GM12878 (cell line): Measurements from ENCODE around the gene MTRFR. TPM values are rescaled to one million over a fixed set of nuclear protein-coding genes. Genes with fewer than 3 reads are reported as not detected.
A peak's percentile ranks its signal among the peaks of the same experiment; 100 is the strongest.

Experiments used
- BACH1 ChIP-seq: fragments of 450-650 bp; IDR thresholded peaks from 2 replicates; pipeline ENCODE4 v1.6.1; 2017; ENCODE audit warnings: mild to moderate bottlenecking, borderline replicate concordance
- HDAC6 ChIP-seq: fragments of 200-600 bp; sonication (generic); IDR thresholded peaks from one replicate; pipeline ENCODE4 v1.8.0; 2017; ENCODE audit warnings: antibody characterized with exemption; ENCODE audit not compliant: unreplicated experiment
- MAX ChIP-seq: IDR thresholded peaks from 2 replicates; pipeline ENCODE4 v1.6.1; 2012; ENCODE audit warnings: low read depth, low read length, improper control_type of control experiment
- MTA3 ChIP-seq: IDR thresholded peaks from 2 replicates; pipeline ENCODE4 v1.6.1; 2012; ENCODE audit warnings: low read length, inconsistent platforms, borderline replicate concordance
- RUNX3 ChIP-seq: IDR thresholded peaks from 2 replicates; pipeline ENCODE4 v1.6.1; 2012; ENCODE audit warnings: low read length, inconsistent platforms
- SMAD1 ChIP-seq: fragments of 450-650 bp; IDR thresholded peaks from 2 replicates; pipeline ENCODE4 v1.6.1; 2018; ENCODE audit warnings: mild to moderate bottlenecking, low read depth; ENCODE audit not compliant: partially characterized antibody
- SREBF1 ChIP-seq: IDR thresholded peaks from 2 replicates; pipeline ENCODE4 v1.6.1; 2012; ENCODE audit warnings: mild to moderate bottlenecking, low read length
- USF1 ChIP-seq: IDR thresholded peaks from 2 replicates; pipeline ENCODE4 v1.6.1; 2011; ENCODE audit warnings: borderline replicate concordance, low read depth, mild to moderate bottlenecking, moderate library complexity, mixed read lengths, low read length; ENCODE audit not compliant: insufficient read depth; ENCODE audit errors: extremely low read length
- ZBTB33 ChIP-seq: fragments of 450-650 bp; IDR thresholded peaks from 2 replicates; pipeline ENCODE4 v1.6.1; 2017; ENCODE audit warnings: mild to moderate bottlenecking
- ZBTB4 ChIP-seq: fragments of 450-650 bp; formaldehyde crosslinking; IDR thresholded peaks from 2 replicates; pipeline ENCODE4 v1.4.0; 2022; ENCODE audit warnings: mild to moderate bottlenecking, moderate library complexity
- ZNF384 ChIP-seq: IDR thresholded peaks from 2 replicates; pipeline ENCODE4 v1.6.1; 2012; ENCODE audit warnings: low read depth, mild to moderate bottlenecking, low read length, improper control_type of control experiment, borderline replicate concordance
- polyA plus RNA-seq, 11 experiments: library from polyadenylated mRNA; depleted of rRNA in 4 of 11; unstranded in 6 of 11; stranded (reverse) in 5 of 11; fragments of >200 nt; fragmentation: Nextera tagmentation in 4 of 11; fragmentation: Illumina TruSeq in 1 of 11; extraction: Ambion mirVana in 4 of 11; extraction: Trizol in 1 of 11; gene quantifications; 1 replicate in 1 of 11; 2 replicates in 10 of 11; pipeline versions ENCODE4 v1.2.1 to v1.2.3, GENCODE V29; 2011 to 2016; ENCODE audit warnings: inconsistent platforms in 2 of 11, missing spikeins in 2 of 11, low read depth in 1 of 11
- total RNA-seq, 4 experiments: library from RNA; depleted of rRNA in 3 of 4; stranded (reverse); fragments of >200 nt in 3 of 4; fragmentation: Illumina TruSeq in 1 of 4; extraction: Trizol in 1 of 4; gene quantifications; 2 replicates each; pipeline versions ENCODE4 v1.2.1 to v1.2.3, GENCODE V29; 2013 to 2021

MTRFR gene
- total and polyA plus RNA-seq, 10 of the 15 experiments (the other 5 are each of a cell fraction or from before 2014, with no cell fraction given) = 12.2 to 33.4 (median 24.8) TPM

GRCh38 chr12:123232807-123233504 is at the start of gene MTRFR, which contains the start of gene MPHOSPH9 (continued):
- no peak for TF ChIP-seq USF1
- TF ChIP-seq ZNF384 = no peak
- 0 out of 2 replicates have a peak, but pooled peaks have one; percentile 53 for TF ChIP-seq ZBTB33
- no peak for TF ChIP-seq SREBF1
- 0 out of 2 replicates have a peak, but pooled peaks have one; percentile 47 for TF ChIP-seq MAX
- peak; percentile 83 for TF ChIP-seq HDAC6
- TF ChIP-seq SMAD1 = peak; percentile 75
- TF ChIP-seq RUNX3 = peak; percentile 69
- no peak for TF ChIP-seq ZBTB4 (CRISPR knock-in tag)
- peak; percentile 96 for TF ChIP-seq BACH1
- no peak for TF ChIP-seq MTA3
